Left lung (tissue), 10 donors: Measurements from ENCODE around the gene FJX1. TPM values are rescaled to one million over a fixed set of nuclear protein-coding genes. Genes with fewer than 3 reads are reported as not detected.

Source experiments
- ATAC-seq: fragments of 200-7000 bp; cut with Tn5 transposase; one replicate; pipeline ENCODE4 v1.9.1; 2020; ENCODE audit warnings: moderate library complexity
- DNase-seq, 4 donors: peaks; one replicate each; pipeline ENCODE4 v3.0.0-alpha.2; 2013 to 2020
- H3K27ac ChIP-seq, 2 donors: fragments of 200-600 bp; sonication (generic) in 1 of 2; one replicate each; pipeline versions ENCODE4 v1.5.0 to v1.8.0; 2020 to 2021
- H3K27me3 ChIP-seq, 2 donors: fragments of 200-600 bp; sonication (generic) in 1 of 2; one replicate each; pipeline versions ENCODE4 v1.5.0 to v1.8.0; 2020 to 2021
- H3K36me3 ChIP-seq, 2 donors: fragments of 200-600 bp; sonication (generic) in 1 of 2; one replicate each; pipeline versions ENCODE4 v1.5.0 to v1.8.0; 2020 to 2021
- H3K4me1 ChIP-seq, 2 donors: fragments of 200-600 bp; one replicate each; pipeline ENCODE4 v1.8.0; 2021
- H3K4me3 ChIP-seq, 2 donors: fragments of 200-600 bp; sonication (generic) in 1 of 2; one replicate each; pipeline versions ENCODE4 v1.5.0 to v1.8.0; 2020 to 2021; ENCODE audit warnings: mild to moderate bottlenecking in 1 of 2
- H3K9me3 ChIP-seq, 2 donors: fragments of 200-600 bp; sonication (generic) in 1 of 2; one replicate each; pipeline versions ENCODE4 v1.5.0 to v1.8.0; 2020 to 2021
- intact Hi-C, 2 donors: fragments of 100-400 bp; cut with DNase I; formaldehyde crosslinking; loops; one replicate each; pipeline versions ENCODE4 v1.11.2 to v1.14.2; 2022
- polyA plus RNA-seq, 6 donors: library from polyadenylated mRNA; unstranded; fragments of 120-200 nt; gene quantifications; one replicate each; pipeline ENCODE4 v1.2.1, GENCODE V29; 2013; ENCODE audit not compliant: insufficient read length in 6 of 6
- total RNA-seq, 2 donors: library from RNA; stranded (reverse); fragmentation: NEBNext Ultra II Directional; extraction: Animal tissue kit (Norgen Biotek cat#: 25700); gene quantifications; one replicate each; pipeline ENCODE4 v1.2.1, GENCODE V29; 2021
- TF ChIP-seq, protein P1 (sequence below), 2 donors: fragments of 200-600 bp; sonication (generic) in 1 of 2; IDR thresholded peaks; one replicate each; pipeline versions ENCODE4 v1.5.0 to v1.8.0; 2021; ENCODE audit warnings: antibody characterized with exemption in 2 of 2
- donor health status: DM: no; HTN: yes; CAD: no.
- donor health status: DM: no; HTN: no; CAD: no.

FJX1 gene
- total and polyA plus RNA-seq, 8 donors = 3.9 to 6.6 (median 5.0) TPM

DNA sequence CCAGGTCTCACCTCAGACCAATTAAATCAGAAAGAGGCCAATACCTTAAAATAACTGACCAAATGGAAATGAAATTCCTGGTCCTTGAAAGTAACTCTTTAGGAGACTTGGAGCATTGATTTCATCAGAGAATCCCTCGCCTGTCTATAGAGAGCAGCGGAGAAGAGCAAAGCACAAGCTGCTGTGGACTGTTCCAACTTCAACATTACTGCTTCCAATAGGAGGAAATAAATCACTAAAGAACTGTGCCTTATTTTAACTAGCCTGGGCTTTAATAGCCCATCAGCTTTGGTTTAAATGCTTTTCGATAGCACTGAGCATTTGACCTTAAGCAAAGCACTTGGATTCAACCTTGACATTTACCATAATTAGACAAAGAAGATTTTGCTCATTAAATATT is 32.0 kb upstream of the FJX1 start:
- H3K27me3 ChIP-seq = peaks cover 0 to 15% of the 10 kb centered on the region in 2 donors
- ATAC-seq (no peak), DNase-seq (no peak)
- intact Hi-C loops = no loop called here
- H3K4me3 ChIP-seq = no peak overlapping the region
- TF ChIP-seq, protein P1, sequence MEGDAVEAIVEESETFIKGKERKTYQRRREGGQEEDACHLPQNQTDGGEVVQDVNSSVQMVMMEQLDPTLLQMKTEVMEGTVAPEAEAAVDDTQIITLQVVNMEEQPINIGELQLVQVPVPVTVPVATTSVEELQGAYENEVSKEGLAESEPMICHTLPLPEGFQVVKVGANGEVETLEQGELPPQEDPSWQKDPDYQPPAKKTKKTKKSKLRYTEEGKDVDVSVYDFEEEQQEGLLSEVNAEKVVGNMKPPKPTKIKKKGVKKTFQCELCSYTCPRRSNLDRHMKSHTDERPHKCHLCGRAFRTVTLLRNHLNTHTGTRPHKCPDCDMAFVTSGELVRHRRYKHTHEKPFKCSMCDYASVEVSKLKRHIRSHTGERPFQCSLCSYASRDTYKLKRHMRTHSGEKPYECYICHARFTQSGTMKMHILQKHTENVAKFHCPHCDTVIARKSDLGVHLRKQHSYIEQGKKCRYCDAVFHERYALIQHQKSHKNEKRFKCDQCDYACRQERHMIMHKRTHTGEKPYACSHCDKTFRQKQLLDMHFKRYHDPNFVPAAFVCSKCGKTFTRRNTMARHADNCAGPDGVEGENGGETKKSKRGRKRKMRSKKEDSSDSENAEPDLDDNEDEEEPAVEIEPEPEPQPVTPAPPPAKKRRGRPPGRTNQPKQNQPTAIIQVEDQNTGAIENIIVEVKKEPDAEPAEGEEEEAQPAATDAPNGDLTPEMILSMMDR (IDR thresholded peaks at IDR 0.05) = no peak
- H3K36me3 ChIP-seq = no peaks in the 10 kb centered on the region
- H3K4me1 ChIP-seq = no peaks in the 10 kb centered on the region
- H3K27ac ChIP-seq = no peak overlapping the region
- H3K9me3 ChIP-seq = no peaks in the 10 kb centered on the region

DNA sequence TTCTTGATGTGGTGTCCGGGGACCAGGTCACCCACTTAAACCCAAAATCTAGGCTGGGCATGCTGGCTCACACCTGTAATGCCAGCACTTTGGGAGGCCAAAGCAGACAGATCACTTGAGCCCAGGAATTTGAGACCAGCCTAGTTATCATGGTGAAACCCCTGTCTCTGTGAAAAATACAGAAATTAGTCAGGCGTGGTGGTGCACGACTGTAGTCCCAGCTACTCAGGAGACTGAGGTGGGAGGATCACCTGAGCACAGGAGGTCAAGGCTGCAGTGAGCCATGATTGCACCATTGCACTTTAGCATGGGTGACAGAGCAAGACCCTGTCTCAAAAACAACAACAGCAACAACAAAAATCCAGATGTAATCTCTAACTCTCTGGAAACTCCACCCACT is 30.3 kb upstream of the FJX1 start:
- ATAC-seq = no peak
- intact Hi-C loops = no loop called here
- TF ChIP-seq, protein P1 (IDR thresholded peaks at IDR 0.05) = no peak

DNA sequence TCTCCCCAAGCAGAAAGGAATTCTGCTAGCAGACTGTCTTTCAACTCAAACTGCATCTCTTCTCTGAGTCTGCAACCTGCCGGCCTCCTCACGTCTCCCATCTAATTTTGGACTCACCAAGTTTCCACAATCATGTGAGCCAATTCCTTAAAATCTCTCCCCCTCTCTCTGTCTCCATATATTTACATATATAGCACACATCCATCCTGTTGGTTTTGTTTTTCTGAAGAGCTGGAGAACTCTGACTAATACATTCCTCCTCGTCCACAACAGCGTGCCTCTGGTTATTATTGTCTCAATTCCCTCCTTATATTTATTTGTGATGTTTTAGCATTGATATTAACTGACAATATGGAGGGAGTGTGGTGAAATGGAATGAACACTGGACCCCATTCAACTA is 29.6 kb upstream of the FJX1 start:
- intact Hi-C loops = no loop called here

More for the DNA sequence above, 30.3 kb upstream of the FJX1 start:
- no peaks in the 10 kb centered on the region for H3K36me3 ChIP-seq
- H3K4me1 ChIP-seq = no peaks in the 10 kb centered on the region
- H3K4me3 ChIP-seq = no peak overlapping the region
- no peaks in the 10 kb centered on the region for H3K9me3 ChIP-seq
- DNase-seq = no peak
- H3K27ac ChIP-seq = no peak overlapping the region
- H3K27me3 ChIP-seq = peaks cover 0 to 15% of the 10 kb centered on the region in 2 donors

GRCh38 chr11:35589281-35589680 is 29.0 kb upstream of the FJX1 start:
- intact Hi-C loops = no loop called here
- H3K4me3 ChIP-seq = no peak overlapping the region
- no peaks in the 10 kb centered on the region for H3K36me3 ChIP-seq
- no peaks in the 10 kb centered on the region for H3K9me3 ChIP-seq
- TF ChIP-seq, protein P1 (IDR thresholded peaks at IDR 0.05) = no peak
- ATAC-seq = no peak
- peaks cover 0 to 15% of the 10 kb centered on the region in 2 donors for H3K27me3 ChIP-seq
- no peak for DNase-seq
- H3K4me1 ChIP-seq = no peaks in the 10 kb centered on the region
- no peak overlapping the region for H3K27ac ChIP-seq

More for the DNA sequence above, 29.6 kb upstream of the FJX1 start:
- Histone ChIP-seq H3K4me3 (no peak overlapping the region), H3K36me3 (no peaks in the 10 kb centered on the region), H3K27me3 (peaks cover 0 to 15% of the 10 kb centered on the region in 2 donors), H3K27ac (no peak overlapping the region), H3K4me1 (no peaks in the 10 kb centered on the region), H3K9me3 (no peaks in the 10 kb centered on the region)
- TF ChIP-seq, protein P1 (IDR thresholded peaks at IDR 0.05) = no peak
- ATAC-seq = no peak
- no peak for DNase-seq

- H3K27me3 ChIP-seq = peaks cover 0 to 9% of the 10 kb centered on the region in 2 donors
- DNase-seq (no peak), ATAC-seq (no peak)
- no peak overlapping the region for H3K4me3 ChIP-seq
- H3K27ac ChIP-seq = no peak overlapping the region
- H3K36me3 ChIP-seq = no peaks in the 10 kb centered on the region
- intact Hi-C loops = no loop called here
- no peaks in the 10 kb centered on the region for H3K9me3 ChIP-seq
- TF ChIP-seq, protein P1 (IDR thresholded peaks at IDR 0.05) = no peak
- H3K4me1 ChIP-seq = no peaks in the 10 kb centered on the region
Observed at GRCh38 chr11:35590412-35590811, 27.8 kb upstream of the FJX1 start.
